ENCODE data around the gene TAF5L.

Gene TAF5L

GRCh38 chr1:229625915-229626831 is at the start of gene TAF5L, which contains the start of gene URB2:
TSS of gene TAF5L (minus strand) at chr1:229626122. CDS start at chr1:229614482, 11,640 bp downstream.
TSS of gene URB2 (plus strand) at chr1:229626247. CDS start at chr1:229627634, 1,387 bp downstream.
- DNase-seq (ENCODE audit: low read depth) = peak; percentile 79

- DNase-seq (ENCODE audit: low read depth) = no peak
Observed at GRCh38 chr1:229675396-229675795, 49.5 kb upstream of the TAF5L start.

- no peak for DNase-seq (ENCODE audit: low read depth)
Observed at GRCh38 chr1:229674042-229674441, 48.1 kb upstream of the TAF5L start.

GRCh38 chr1:229672246-229672645 is 46.3 kb upstream of the TAF5L start:
- no peak for DNase-seq (ENCODE audit: low read depth)

GRCh38 chr1:229671310-229671709 is 45.4 kb upstream of the TAF5L start:
- DNase-seq (ENCODE audit: low read depth) = no peak

- no peak for DNase-seq (ENCODE audit: low read depth)
Observed at GRCh38 chr1:229669333-229669732, 43.4 kb upstream of the TAF5L start.

- no peak for DNase-seq (ENCODE audit: low read depth)
Observed at GRCh38 chr1:229666585-229666984, 40.7 kb upstream of the TAF5L start.

- no peak for DNase-seq (ENCODE audit: low read depth)
Observed at GRCh38 chr1:229665912-229666558, 40.1 kb upstream of the TAF5L start.

- DNase-seq (ENCODE audit: low read depth) = no peak
Observed at GRCh38 chr1:229664133-229664689, 38.3 kb upstream of the TAF5L start.

- no peak for DNase-seq (ENCODE audit: low read depth)
Observed at GRCh38 chr1:229661897-229662296, 36.0 kb upstream of the TAF5L start.

GRCh38 chr1:229661022-229661877 is 35.3 kb upstream of the TAF5L start:
- DNase-seq (ENCODE audit: low read depth) = peak; percentile 31

- DNase-seq (ENCODE audit: low read depth) = no peak
Observed at GRCh38 chr1:229657993-229658755, 32.3 kb upstream of the TAF5L start.

GRCh38 chr1:229655781-229656180 is 29.9 kb upstream of the TAF5L start:
- no peak for DNase-seq (ENCODE audit: low read depth)

- DNase-seq (ENCODE audit: low read depth) = no peak
Observed at GRCh38 chr1:229653420-229653819, 27.5 kb upstream of the TAF5L start.

- no peak for DNase-seq (ENCODE audit: low read depth)
Observed at GRCh38 chr1:229651546-229651945, 25.6 kb upstream of the TAF5L start.

GRCh38 chr1:229650045-229650444 is 24.1 kb upstream of the TAF5L start:
- DNase-seq (ENCODE audit: low read depth) = no peak

GRCh38 chr1:229648406-229648805 is 22.5 kb upstream of the TAF5L start:
- no peak for DNase-seq (ENCODE audit: low read depth)

- DNase-seq (ENCODE audit: low read depth) = no peak
Observed at GRCh38 chr1:229645324-229645993, 19.5 kb upstream of the TAF5L start.

- no peak for DNase-seq (ENCODE audit: low read depth)
Observed at GRCh38 chr1:229643996-229644745, 18.2 kb upstream of the TAF5L start.

GRCh38 chr1:229642970-229643369 is 17.0 kb upstream of the TAF5L start:
- no peak for DNase-seq (ENCODE audit: low read depth)
